Measurements from ENCODE around the gene BEND7.
A peak's percentile ranks its signal among the peaks of the same experiment; 100 is the strongest.

Gene BEND7

GRCh38 chr10:13492493-13493180, 36.2 kb downstream of the BEND7 start:
- DNase-seq (ENCODE audit: insufficient read length, low spot score) (no peak), FAIRE-seq (no peak)
- TF ChIP-seq SPI1 (IDR thresholded peaks at IDR 0.05; ENCODE audit: low read depth, low read length) (no peak), PAX5 (IDR thresholded peaks at IDR 0.05; ENCODE audit: insufficient read depth, low read length, severe bottlenecking) (no peak), POU2F2 (IDR thresholded peaks at IDR 0.05; ENCODE audit: low read depth, low read length) (no peak), POLR2A (IDR thresholded peaks at IDR 0.05; ENCODE audit: low read depth, low read length) (no peak), TAF1 (IDR thresholded peaks at IDR 0.05; ENCODE audit: low read depth, low read length) (no peak), POLR2AphosphoS5 (IDR thresholded peaks at IDR 0.05; ENCODE audit: low read depth, low read length) (no peak)

- TF ChIP-seq POU2F2 (IDR thresholded peaks at IDR 0.05; ENCODE audit: low read depth, low read length): no peak
- no peak for TF ChIP-seq POLR2AphosphoS5 (IDR thresholded peaks at IDR 0.05; ENCODE audit: low read depth, low read length)
- no peak for TF ChIP-seq POLR2A (IDR thresholded peaks at IDR 0.05; ENCODE audit: low read depth, low read length)
- TF ChIP-seq SPI1 (IDR thresholded peaks at IDR 0.05; ENCODE audit: low read depth, low read length): no peak
- no peak for TF ChIP-seq TAF1 (IDR thresholded peaks at IDR 0.05; ENCODE audit: low read depth, low read length)
- no peak for TF ChIP-seq PAX5 (IDR thresholded peaks at IDR 0.05; ENCODE audit: insufficient read depth, low read length, severe bottlenecking)
- DNase-seq (ENCODE audit: insufficient read length, low spot score): no peak
- FAIRE-seq: no peak
Measured at GRCh38 chr10:13491747-13492360, 37.0 kb downstream of the BEND7 start.

GRCh38 chr10:13490503-13490902, 38.3 kb downstream of the BEND7 start:
- TF ChIP-seq PAX5 (IDR thresholded peaks at IDR 0.05; ENCODE audit: insufficient read depth, low read length, severe bottlenecking) (no peak), SPI1 (IDR thresholded peaks at IDR 0.05; ENCODE audit: low read depth, low read length) (no peak), POLR2A (IDR thresholded peaks at IDR 0.05; ENCODE audit: low read depth, low read length) (no peak), TAF1 (IDR thresholded peaks at IDR 0.05; ENCODE audit: low read depth, low read length) (no peak), POU2F2 (IDR thresholded peaks at IDR 0.05; ENCODE audit: low read depth, low read length) (no peak), POLR2AphosphoS5 (IDR thresholded peaks at IDR 0.05; ENCODE audit: low read depth, low read length) (no peak)
- no peak for FAIRE-seq
- DNase-seq (ENCODE audit: insufficient read length, low spot score): no peak

- TF ChIP-seq POU2F2 (IDR thresholded peaks at IDR 0.05; ENCODE audit: low read depth, low read length): no peak
- no peak for TF ChIP-seq PAX5 (IDR thresholded peaks at IDR 0.05; ENCODE audit: insufficient read depth, low read length, severe bottlenecking)
- no peak for TF ChIP-seq TAF1 (IDR thresholded peaks at IDR 0.05; ENCODE audit: low read depth, low read length)
- TF ChIP-seq POLR2A (IDR thresholded peaks at IDR 0.05; ENCODE audit: low read depth, low read length): no peak
- TF ChIP-seq POLR2AphosphoS5 (IDR thresholded peaks at IDR 0.05; ENCODE audit: low read depth, low read length): no peak
- TF ChIP-seq SPI1 (IDR thresholded peaks at IDR 0.05; ENCODE audit: low read depth, low read length): no peak
- FAIRE-seq: no peak
- no peak for DNase-seq (ENCODE audit: insufficient read length, low spot score)
Measured at GRCh38 chr10:13489035-13489599, 39.7 kb downstream of the BEND7 start.

GRCh38 chr10:13485623-13486022, 43.2 kb downstream of the BEND7 start:
- no peak for FAIRE-seq
- TF ChIP-seq TAF1 (IDR thresholded peaks at IDR 0.05; ENCODE audit: low read depth, low read length) (no peak), POU2F2 (IDR thresholded peaks at IDR 0.05; ENCODE audit: low read depth, low read length) (no peak), PAX5 (IDR thresholded peaks at IDR 0.05; ENCODE audit: insufficient read depth, low read length, severe bottlenecking) (no peak), POLR2AphosphoS5 (IDR thresholded peaks at IDR 0.05; ENCODE audit: low read depth, low read length) (no peak), POLR2A (IDR thresholded peaks at IDR 0.05; ENCODE audit: low read depth, low read length) (no peak), SPI1 (IDR thresholded peaks at IDR 0.05; ENCODE audit: low read depth, low read length) (no peak)
- DNase-seq (ENCODE audit: insufficient read length, low spot score): no peak

- FAIRE-seq (peak; percentile 35), DNase-seq (ENCODE audit: insufficient read length, low spot score) (no peak)
- no peak for TF ChIP-seq TAF1 (IDR thresholded peaks at IDR 0.05; ENCODE audit: low read depth, low read length)
- TF ChIP-seq POU2F2 (IDR thresholded peaks at IDR 0.05; ENCODE audit: low read depth, low read length): no peak
- TF ChIP-seq POLR2AphosphoS5 (IDR thresholded peaks at IDR 0.05; ENCODE audit: low read depth, low read length): no peak
- no peak for TF ChIP-seq SPI1 (IDR thresholded peaks at IDR 0.05; ENCODE audit: low read depth, low read length)
- no peak for TF ChIP-seq POLR2A (IDR thresholded peaks at IDR 0.05; ENCODE audit: low read depth, low read length)
- no peak for TF ChIP-seq PAX5 (IDR thresholded peaks at IDR 0.05; ENCODE audit: insufficient read depth, low read length, severe bottlenecking)
Measured at GRCh38 chr10:13483951-13484350, 44.9 kb downstream of the BEND7 start.

- DNase-seq (ENCODE audit: insufficient read length, low spot score) (no peak), FAIRE-seq (peak; percentile 38)
- TF ChIP-seq SPI1 (IDR thresholded peaks at IDR 0.05; ENCODE audit: low read depth, low read length): peak; percentile 48
- no peak for TF ChIP-seq PAX5 (IDR thresholded peaks at IDR 0.05; ENCODE audit: insufficient read depth, low read length, severe bottlenecking)
Measured at GRCh38 chr10:13483073-13483472, 45.7 kb downstream of the BEND7 start.

- TF ChIP-seq POLR2AphosphoS5 (IDR thresholded peaks at IDR 0.05; ENCODE audit: low read depth, low read length) (no peak), POLR2A (IDR thresholded peaks at IDR 0.05; ENCODE audit: low read depth, low read length) (no peak), TAF1 (IDR thresholded peaks at IDR 0.05; ENCODE audit: low read depth, low read length) (no peak), POU2F2 (IDR thresholded peaks at IDR 0.05; ENCODE audit: low read depth, low read length) (no peak), SPI1 (IDR thresholded peaks at IDR 0.05; ENCODE audit: low read depth, low read length) (no peak), PAX5 (IDR thresholded peaks at IDR 0.05; ENCODE audit: insufficient read depth, low read length, severe bottlenecking) (no peak)
- no peak for DNase-seq (ENCODE audit: insufficient read length, low spot score)
- no peak for FAIRE-seq
Measured at GRCh38 chr10:13481690-13482089, 47.1 kb downstream of the BEND7 start.

- FAIRE-seq (no peak), DNase-seq (ENCODE audit: insufficient read length, low spot score) (no peak)
- TF ChIP-seq POLR2AphosphoS5 (IDR thresholded peaks at IDR 0.05; ENCODE audit: low read depth, low read length): no peak
- no peak for TF ChIP-seq POU2F2 (IDR thresholded peaks at IDR 0.05; ENCODE audit: low read depth, low read length)
- TF ChIP-seq SPI1 (IDR thresholded peaks at IDR 0.05; ENCODE audit: low read depth, low read length): no peak
- TF ChIP-seq TAF1 (IDR thresholded peaks at IDR 0.05; ENCODE audit: low read depth, low read length): no peak
- no peak for TF ChIP-seq POLR2A (IDR thresholded peaks at IDR 0.05; ENCODE audit: low read depth, low read length)
- TF ChIP-seq PAX5 (IDR thresholded peaks at IDR 0.05; ENCODE audit: insufficient read depth, low read length, severe bottlenecking): no peak
Measured at GRCh38 chr10:13475124-13475523, 53.7 kb downstream of the BEND7 start.
